GM12865 (cell line): ENCODE data around the gene ATP1A1.

Experiments used
- DNase-seq: peaks from one replicate; pipeline ENCODE4 v3.0.0; 2010; ENCODE audit warnings: low read depth
- H3K4me3 ChIP-seq: 2 replicates; pipeline ENCODE4 v1.5.1; 2011; ENCODE audit warnings: mild to moderate bottlenecking, low read depth, low read length, control low read depth
- TF ChIP-seq, protein P1 (sequence below): IDR thresholded peaks from 2 replicates; pipeline ENCODE4 v1.5.1; 2011; ENCODE audit warnings: low read length, control low read depth, low read depth, inconsistent platforms; ENCODE audit not compliant: insufficient read depth; ENCODE audit errors: missing control alignments

Gene ATP1A1

DNA sequence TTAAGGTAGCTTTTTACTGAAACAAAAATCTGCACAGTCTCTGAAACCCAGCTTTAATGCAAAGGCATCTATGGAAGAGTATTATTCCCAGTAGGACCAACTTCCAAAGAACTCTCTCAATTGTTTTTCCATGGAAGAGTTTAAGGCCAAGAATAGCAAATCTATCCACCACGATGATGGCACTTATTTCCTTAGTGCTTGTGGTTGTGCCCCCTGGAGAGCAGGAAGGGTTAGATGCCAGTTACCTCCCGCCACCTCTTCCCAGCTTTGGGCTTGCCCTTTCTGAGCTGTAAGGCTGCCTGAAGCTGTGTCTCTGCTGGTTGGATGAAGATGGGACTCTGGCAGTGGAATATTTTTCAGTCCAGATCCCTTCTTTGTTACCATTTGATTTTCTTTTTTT, 4.8 kb upstream of the ATP1A1 start:
- no peak for DNase-seq
- TF ChIP-seq, protein P1, sequence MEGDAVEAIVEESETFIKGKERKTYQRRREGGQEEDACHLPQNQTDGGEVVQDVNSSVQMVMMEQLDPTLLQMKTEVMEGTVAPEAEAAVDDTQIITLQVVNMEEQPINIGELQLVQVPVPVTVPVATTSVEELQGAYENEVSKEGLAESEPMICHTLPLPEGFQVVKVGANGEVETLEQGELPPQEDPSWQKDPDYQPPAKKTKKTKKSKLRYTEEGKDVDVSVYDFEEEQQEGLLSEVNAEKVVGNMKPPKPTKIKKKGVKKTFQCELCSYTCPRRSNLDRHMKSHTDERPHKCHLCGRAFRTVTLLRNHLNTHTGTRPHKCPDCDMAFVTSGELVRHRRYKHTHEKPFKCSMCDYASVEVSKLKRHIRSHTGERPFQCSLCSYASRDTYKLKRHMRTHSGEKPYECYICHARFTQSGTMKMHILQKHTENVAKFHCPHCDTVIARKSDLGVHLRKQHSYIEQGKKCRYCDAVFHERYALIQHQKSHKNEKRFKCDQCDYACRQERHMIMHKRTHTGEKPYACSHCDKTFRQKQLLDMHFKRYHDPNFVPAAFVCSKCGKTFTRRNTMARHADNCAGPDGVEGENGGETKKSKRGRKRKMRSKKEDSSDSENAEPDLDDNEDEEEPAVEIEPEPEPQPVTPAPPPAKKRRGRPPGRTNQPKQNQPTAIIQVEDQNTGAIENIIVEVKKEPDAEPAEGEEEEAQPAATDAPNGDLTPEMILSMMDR = no peak
- H3K4me3 ChIP-seq = no peak overlapping the region

DNA sequence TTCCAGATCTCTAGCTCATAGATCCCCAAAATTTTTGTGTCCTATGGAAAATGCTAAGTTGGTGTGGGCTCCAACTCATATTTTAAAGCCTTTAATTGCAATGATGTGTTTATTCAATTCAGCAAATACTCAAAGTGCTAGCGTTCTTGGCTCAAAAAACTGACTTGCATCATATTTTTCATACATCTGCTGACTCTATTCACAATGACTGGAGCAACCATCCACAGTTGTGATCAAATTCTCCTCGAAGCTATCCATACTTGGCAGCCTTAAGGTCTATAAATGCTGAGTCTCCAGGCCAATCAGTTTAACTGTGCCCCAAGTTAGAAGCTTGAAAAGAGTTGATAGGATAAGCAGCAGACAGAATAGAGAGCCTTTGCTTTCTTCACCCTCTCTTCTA, 2.9 kb upstream of the ATP1A1 start:
- H3K4me3 ChIP-seq = no peak overlapping the region
- TF ChIP-seq, protein P1 = no peak
- DNase-seq = no peak

DNA sequence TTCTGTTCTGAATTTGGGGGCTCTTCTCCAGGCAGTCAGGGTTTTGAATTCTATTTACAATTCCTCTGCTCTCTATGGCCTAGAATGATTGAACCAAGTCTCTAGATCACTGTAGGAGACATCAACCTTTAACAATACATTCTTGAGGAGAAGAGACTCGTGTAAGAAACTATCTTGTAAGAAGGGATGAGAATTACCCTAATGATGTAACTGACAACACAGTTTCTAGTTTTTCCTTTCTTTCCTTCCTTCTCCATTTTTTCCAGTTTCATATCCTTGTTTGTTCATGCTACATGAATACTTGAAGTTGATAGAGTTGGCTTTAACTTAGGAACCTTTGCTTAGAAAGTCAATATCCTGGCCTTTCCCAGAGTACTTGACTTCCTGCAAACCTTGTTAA, 1.3 kb upstream of the ATP1A1 start:
- TF ChIP-seq, protein P1 = no peak
- DNase-seq = no peak
- H3K4me3 ChIP-seq = no peak overlapping the region

DNA sequence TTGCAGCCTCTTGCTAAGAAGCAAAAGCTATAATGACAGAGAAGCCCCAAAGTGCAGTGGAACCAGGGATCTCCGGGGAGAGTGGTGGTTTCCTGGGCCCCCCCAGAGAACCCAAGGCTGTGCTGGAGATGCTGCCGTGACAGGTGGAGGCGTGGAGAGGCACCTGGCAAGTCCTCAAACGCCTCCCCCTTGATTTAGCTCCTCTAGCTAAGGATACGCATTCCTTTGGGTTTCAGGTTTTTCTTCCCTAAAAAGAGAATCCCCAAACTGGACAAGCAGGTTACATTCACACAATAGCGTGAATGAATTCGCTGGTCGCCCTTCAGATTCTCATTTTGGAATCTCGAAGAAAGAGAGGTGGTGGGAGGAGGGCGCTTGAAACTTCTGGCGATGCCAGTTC, 853 bp upstream of the ATP1A1 start:
- TF ChIP-seq, protein P1 = no peak
- no peak for DNase-seq
- peak overlapping the region; percentile 96 for H3K4me3 ChIP-seq

DNA sequence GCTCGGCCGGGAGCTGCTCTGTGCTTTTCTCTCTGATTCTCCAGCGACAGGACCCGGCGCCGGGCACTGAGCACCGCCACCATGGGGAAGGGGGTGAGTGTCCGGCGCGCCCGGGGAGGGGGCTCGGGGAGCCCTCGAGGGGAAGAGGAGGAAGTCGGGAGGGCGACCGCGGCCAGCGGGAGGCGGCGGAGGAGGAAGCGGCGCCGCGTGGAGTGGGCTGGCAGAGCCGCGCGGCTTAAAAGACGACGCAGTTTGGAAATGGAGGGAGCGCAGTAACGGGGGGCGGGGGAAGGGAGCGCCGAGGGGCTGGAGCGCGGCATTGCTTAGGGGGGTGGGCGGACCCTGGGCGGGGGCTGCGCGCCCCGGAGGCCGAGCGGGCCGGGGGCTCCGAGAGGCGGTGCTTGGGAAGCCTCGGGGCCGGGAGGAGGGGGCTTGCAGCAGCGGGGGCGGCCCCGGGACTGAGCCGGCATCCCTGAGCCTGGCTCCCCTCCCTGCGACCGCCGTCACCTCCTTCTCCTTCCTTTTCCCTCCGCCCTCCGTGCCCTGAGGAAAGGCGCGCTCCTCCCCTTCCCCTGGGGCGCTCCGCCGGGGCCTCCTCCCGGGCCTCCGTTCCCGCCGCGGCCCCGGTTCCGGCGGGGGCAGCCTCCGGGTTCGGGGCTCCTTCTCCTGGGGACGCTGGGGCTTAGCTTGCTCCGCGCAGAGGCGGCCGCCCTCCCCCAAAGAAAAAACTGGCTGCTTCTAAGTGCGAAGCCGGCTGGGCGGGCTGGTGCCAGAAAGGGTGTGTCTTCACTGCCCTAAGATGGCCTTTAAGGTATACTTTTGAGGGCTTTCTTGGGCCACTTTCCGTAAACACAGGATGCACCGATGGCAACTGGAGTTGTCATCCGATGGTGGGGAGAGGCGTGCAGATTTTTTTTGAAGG, 648 bp downstream of the ATP1A1 start:
- H3K4me3 ChIP-seq = peak overlapping the region; percentile 96
- TF ChIP-seq, protein P1 = no peak
- peak; percentile 71 for DNase-seq

DNA sequence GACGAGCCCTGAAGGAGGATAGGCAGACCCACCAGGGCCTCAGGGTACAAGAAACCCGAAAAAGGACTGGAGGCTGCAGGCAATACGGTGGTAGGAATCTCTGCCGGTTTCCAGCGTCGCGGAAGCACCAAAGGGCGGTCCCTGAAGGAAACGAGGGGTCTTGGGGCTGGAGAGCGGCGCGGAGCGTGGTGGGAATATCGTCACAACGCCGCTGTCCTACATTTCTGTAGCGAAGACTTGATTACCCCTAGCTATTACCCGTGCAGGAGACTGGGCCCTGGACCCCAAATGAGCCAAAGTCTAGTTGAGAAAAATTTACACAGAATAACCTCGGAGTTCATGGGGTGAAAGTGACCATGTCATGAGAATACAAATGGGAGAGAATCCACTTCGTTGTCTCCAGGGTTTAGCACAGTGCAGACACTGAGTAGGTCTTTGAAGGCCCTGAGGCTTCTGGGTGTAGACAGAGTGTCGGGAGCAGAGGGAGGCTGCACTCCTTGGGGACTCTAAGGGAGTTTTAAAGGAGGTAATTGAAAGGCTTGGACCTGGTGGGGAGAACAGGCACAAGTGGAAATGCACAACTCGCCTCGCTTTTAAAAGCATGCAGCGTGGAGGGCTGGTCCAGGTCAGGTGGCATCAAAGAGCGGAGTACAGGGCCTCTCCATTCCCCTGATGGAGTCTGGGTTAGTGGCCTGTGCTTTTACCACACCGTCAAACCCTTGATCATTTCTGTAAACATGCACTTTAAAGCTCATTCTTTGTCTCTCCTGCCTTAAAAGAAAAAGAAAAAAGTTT, 1.5 kb downstream of the ATP1A1 start:
- H3K4me3 ChIP-seq = peak overlapping the region; percentile 96
- TF ChIP-seq, protein P1 = no peak
- peak; percentile 40 for DNase-seq
